Astrocyte of the cerebellum (primary cell): ENCODE measurements around the gene NME8.

Experiments
- DNase-seq: peaks from one replicate; pipeline ENCODE4 v3.0.0-alpha.2; 2011; ENCODE audit warnings: low read depth
- H3K4me3 ChIP-seq: 2 replicates; pipeline ENCODE4 v1.5.1; 2011; ENCODE audit warnings: mild to moderate bottlenecking, low read depth, low read length, moderate library complexity
- in situ Hi-C: cut with HindIII; loops from 2 replicates; pipeline ENCODE4 v1.10.0; 2017; ENCODE audit warnings: low sequenced_read_pairs
- TF ChIP-seq, protein P1 (sequence below): IDR thresholded peaks from 2 replicates; pipeline ENCODE4 v1.5.1; 2012; ENCODE audit warnings: low read length, low read depth, moderate library complexity, mild to moderate bottlenecking; ENCODE audit errors: missing control alignments

The NME8 gene

DNA sequence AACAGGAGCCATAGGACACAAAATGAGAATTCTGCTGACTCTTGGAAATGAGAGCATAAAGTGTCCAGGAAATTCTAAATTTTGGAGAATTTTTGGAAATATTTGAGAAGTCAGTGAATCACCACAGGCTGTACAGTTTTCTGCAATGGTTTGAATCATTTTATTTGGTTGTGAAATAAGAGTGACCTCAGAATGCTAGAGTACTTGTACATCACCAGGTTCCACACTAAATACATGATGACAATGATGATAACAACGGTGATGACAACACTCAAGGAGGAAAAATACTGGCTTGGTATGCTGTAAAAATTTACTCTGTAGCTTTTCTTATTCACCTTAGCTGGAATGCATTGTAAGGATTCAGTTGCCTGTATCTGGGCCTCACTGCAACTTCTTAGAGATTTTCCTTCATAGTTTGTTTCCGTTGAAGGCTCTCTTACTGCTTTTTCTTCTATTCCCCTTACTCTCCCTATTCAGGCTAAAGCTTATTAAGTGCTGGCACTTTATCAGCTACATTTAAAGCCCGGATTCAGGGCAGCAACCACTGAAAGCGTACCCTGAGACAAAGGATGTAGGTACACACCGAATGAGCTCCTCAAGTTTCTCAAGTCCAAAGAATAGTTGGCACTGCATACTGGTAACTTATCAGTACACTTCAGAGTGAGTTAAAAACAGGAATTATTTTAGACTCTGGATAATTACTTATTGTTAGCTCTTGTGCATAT, 30.2 kb upstream of the NME8 start:
- no peak overlapping the region for H3K4me3 ChIP-seq
- no peak for DNase-seq
- TF ChIP-seq, protein P1, sequence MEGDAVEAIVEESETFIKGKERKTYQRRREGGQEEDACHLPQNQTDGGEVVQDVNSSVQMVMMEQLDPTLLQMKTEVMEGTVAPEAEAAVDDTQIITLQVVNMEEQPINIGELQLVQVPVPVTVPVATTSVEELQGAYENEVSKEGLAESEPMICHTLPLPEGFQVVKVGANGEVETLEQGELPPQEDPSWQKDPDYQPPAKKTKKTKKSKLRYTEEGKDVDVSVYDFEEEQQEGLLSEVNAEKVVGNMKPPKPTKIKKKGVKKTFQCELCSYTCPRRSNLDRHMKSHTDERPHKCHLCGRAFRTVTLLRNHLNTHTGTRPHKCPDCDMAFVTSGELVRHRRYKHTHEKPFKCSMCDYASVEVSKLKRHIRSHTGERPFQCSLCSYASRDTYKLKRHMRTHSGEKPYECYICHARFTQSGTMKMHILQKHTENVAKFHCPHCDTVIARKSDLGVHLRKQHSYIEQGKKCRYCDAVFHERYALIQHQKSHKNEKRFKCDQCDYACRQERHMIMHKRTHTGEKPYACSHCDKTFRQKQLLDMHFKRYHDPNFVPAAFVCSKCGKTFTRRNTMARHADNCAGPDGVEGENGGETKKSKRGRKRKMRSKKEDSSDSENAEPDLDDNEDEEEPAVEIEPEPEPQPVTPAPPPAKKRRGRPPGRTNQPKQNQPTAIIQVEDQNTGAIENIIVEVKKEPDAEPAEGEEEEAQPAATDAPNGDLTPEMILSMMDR = no peak
- in situ Hi-C loops = no loop called here

DNA sequence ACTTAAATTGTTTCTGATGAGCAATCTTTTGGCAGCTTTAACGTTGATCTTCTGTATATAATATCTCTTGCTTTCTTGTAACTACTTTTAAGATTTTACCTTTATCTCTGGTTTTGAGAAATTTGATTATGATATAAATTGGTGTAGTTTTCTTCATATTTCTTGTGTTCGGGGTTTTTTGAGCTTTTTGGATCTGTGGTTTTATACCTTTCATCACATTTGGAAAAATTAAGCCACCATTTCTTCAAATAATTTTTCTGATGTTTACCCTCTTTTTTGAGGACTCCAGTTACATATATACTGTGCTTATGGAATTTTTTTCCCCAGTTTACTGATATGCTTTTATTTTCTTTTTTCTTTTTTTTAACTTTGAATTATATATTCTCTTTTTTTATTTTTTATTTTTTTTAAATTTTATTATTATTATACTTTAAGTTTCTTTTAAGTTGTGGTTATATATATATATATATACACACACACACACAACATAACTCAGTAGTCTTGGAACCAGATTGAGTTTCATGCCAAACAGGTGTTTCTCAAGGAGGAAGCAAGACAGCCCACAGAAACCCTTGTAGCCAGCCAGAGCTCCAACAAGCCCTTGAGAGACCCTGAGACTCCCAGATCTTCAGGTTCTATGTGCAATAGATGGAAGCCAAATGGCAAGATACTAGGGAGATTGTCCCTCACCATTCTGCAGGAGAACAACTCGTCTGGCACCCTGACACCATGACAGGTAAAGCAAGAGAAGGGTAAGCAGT, 27.5 kb upstream of the NME8 start:
- TF ChIP-seq, protein P1 = no peak
- DNase-seq = no peak
- in situ Hi-C loops = no loop called here
- H3K4me3 ChIP-seq = no peak overlapping the region

DNA sequence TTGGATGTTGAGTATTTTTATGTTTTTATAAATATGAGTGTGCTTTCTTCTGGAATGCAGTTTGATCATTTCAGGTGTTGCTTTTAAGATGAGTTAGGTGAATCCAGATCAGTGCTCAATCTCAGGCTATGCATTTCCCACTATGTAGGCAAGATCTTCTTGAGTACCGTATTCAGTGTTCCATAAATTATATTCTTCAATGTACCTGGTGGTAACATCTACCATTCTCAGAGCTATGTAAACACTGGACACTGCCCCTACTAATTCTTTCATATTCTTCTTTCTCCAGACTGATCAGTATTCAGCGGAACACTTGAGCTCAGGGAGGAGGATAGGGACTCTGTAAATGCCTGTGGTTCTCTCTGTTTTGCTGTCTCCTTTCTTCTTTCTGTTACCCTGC, 25.5 kb upstream of the NME8 start:
- TF ChIP-seq, protein P1 = no peak
- H3K4me3 ChIP-seq = no peak overlapping the region
- no peak for DNase-seq
- in situ Hi-C loops = no loop called here

DNA sequence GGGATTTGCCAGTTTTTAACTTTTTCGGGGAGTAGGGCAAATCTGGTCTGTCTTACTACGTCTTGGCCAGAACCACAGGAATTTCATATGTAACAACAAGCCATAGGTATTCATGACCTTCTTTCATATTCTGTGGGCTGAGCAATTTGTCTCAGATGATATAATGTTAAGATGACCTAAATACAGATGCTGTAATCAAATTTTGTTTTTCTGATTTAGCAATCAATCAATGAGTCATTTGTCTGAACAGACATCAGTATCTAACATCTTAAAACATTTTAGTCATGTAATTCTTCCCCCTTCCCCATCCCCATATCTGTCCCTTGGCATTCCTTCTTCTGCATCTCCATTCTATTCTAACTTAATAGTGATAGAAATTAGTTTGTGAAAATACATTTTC, 24.8 kb upstream of the NME8 start:
- TF ChIP-seq, protein P1 = no peak
- no peak for DNase-seq
- H3K4me3 ChIP-seq = no peak overlapping the region
- in situ Hi-C loops = no loop called here

DNA sequence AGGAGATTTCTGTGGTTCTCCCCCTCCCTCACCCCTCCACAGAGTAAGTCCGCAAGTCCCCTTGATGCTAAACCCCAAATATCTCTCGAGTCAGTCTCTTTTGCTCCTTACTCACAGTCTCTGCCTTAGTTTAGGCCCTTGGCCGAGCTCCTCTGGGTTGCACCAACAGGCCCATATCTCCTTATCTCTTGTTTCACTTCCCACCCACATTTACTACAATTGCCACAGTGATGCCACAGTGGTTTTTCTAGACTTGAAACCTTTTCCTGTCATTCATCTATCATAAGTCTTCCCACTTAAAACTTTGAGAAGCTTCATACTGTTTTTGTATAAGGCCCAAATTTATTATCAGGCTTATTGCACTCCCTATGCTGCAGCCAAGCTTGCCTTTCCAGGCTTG, 23.4 kb upstream of the NME8 start:
- in situ Hi-C loops = no loop called here
- DNase-seq = no peak
- TF ChIP-seq, protein P1 = no peak
- no peak overlapping the region for H3K4me3 ChIP-seq

DNA sequence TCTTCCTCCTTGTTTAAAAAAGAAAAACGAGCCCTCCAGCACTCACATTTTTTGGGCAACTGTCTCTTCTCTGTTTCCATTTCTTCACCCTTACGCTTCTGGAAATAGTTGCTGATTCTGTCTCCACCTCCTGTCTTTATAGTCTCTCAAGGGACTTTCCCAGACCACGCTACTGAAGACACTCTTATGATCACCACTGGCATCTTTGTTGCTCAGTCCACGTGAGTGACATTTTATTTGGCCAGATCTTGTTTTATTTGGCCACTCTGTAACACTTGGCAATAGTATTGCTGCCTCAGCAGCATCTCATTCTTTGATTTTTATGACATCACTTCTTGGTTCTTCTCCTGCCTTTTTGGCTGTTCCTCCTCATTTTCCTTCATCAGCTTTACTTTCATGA, 21.6 kb upstream of the NME8 start:
- DNase-seq = no peak
- in situ Hi-C loops = no loop called here
- H3K4me3 ChIP-seq = no peak overlapping the region
- TF ChIP-seq, protein P1 = no peak
